Sciatic nerve (tissue), 2 donors: Measurements from ENCODE around the gene TBC1D22A. TPM values are rescaled to one million over a fixed set of nuclear protein-coding genes. Genes with fewer than 3 reads are reported as not detected.

ENCODE experiments used
- ATAC-seq: fragments of 200-7000 bp; cut with Tn5 transposase; one replicate; pipeline ENCODE4 v1.9.1; 2020; ENCODE audit warnings: mild to moderate bottlenecking, moderate library complexity
- DNase-seq: peaks from one replicate; pipeline ENCODE4 v3.0.0-alpha.2; 2020; ENCODE audit warnings: low spot score
- intact Hi-C: fragments of 100-400 bp; cut with DNase I; formaldehyde crosslinking; loops from one replicate; pipeline ENCODE4 v1.14.2; 2022
- total RNA-seq: library from RNA; stranded (reverse); fragmentation: NEBNext Ultra II Directional; extraction: Animal tissue kit (Norgen Biotek cat#: 25700); gene quantifications from one replicate; pipeline ENCODE4 v1.2.1, GENCODE V29; 2021
- donor health status: DM: no; HTN: no; CAD: no.
- donor health status: DM: no; HTN: no; CAD: no.

The TBC1D22A gene
- total RNA-seq, 1 donor from 2014 or later, result 36.3 TPM

GRCh38 chr22:47188261-47189055 is 426.0 kb downstream of the TBC1D22A start:
- intact Hi-C loops, result no loop called here
- DNase-seq (peak; percentile 35), ATAC-seq (no peak)

DNA sequence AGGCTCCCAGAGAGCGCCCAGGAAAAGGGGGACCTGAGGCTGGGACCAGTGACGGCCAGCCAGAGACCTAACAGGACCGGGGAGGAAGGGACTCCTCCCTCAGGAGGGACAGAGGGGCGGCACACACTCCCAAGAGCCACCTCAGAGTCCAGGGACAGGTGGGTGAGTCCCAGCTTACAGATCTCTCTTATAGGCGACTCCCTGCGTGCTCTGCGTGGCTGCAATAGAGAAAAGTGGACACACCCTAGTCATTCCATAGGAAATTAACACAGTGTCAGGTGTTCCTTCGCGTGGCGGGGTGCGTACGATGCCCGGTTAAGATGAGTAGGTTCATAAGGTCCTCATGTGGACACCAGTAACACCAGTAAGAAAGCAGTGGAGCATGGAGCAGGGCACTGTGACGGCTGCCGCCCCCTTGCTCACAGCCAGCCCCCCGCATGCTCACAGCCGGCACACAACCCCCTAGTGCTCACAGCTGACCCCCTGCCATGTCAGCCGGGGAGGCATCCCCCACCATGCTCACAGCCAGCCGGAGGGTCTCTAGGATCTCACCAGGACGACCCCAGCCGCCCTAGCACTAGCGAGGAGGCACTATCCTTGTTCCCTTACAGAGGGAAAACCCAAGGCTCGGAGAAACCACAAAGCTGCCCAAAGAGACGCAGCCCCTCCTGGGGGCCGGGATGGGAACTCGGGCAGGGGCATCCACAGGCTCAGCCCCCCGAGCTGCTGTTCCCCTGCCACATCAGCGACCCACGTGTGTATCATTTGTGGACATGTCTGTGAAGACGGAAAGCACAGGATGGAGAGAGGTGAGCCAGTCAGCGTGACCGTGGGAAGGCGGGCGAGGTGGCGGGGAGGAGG is 426.8 kb downstream of the TBC1D22A start:
- ATAC-seq (no peak), DNase-seq (peak; percentile 40)
- intact Hi-C loops, result no loop called here

DNA sequence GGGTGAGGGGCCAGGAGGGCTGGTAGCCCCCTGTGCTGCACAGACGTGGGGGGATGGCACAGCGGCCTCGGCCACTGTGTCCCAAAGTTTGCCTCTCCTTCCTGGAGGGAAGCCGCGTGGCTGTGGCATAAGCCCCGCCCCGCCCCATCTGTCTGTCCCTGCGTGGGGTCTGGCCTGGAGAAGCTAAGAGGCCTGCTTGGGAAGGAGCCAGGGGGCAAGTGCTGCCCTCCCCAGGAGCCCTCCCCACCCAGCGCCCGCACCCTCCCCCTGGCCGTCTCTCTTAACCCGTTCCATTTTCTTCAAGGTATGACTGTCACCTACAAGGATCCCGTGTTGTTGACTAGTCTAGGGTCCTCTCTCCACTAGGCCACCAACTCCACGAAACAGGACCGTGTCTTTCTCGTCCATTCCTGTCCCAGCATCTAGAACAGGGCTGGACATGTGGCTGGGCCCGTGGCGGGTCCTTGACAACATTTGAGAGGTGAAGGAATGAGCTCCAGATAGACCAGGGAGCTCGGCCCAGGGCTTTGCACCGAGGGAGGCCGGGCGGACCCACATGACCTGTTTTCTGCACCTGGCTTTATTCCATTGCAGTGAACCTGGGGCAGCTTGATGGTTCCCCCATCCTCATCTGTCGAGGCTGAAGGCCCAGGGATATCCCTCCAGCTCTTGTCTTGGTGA is 428.0 kb downstream of the TBC1D22A start:
- DNase-seq (peak; percentile 37), ATAC-seq (no peak)
- intact Hi-C loops, result no loop called here

GRCh38 chr22:47190957-47191670 is 428.7 kb downstream of the TBC1D22A start:
- DNase-seq (peak; percentile 25), ATAC-seq (no peak)
- intact Hi-C loops, result no loop called here

DNA sequence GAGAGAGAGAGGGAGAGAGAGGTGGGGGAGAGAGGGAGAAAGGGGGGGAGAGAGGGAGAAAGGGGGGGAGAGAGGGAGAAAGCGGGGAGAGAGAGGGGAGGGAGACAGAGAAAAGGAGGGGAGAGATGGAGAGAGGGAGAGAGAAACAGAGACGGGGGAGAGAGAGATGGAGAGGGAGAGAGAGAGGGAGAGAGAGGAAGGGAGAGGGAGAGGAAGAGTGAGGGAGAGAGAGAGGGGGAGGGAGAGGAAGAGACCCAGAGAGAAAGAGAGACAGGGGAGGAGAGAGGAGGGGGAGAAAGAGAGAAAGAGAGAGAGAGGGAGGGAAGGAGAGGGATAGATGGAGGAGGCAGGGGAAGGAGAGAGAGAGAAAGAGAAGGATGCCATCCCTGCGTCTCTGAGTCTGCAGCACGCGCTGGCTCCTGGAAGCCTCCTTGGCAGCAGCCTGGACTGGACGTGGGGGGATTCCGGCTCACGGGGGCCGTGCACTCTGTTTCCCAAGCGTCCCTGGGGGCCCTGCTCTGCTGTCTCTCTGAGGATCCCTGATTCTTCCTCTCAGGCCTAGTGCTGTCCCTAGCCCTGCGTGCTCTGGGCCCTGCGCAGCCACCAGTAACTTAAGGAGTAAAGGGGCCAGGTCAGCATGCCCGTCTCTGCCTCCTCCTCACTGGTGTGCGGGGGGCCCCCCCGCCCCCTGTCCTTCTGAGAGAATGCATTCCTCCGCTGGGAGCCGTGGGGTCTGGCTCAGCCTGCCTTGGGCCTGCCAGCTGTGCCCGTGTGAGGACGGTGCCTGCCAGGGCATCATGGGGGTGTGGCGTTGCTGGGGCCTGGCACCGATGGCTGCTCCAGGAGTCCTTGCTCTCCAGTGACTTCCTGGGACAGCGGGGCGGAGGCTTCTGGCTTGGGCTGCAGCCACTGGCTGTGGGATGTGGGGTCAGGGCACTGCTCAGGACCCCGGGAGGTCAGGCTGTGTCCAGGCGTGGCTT is 429.5 kb downstream of the TBC1D22A start:
- intact Hi-C loops, result no loop called here
- ATAC-seq (peak; percentile 13), DNase-seq (peak; percentile 53)

DNA sequence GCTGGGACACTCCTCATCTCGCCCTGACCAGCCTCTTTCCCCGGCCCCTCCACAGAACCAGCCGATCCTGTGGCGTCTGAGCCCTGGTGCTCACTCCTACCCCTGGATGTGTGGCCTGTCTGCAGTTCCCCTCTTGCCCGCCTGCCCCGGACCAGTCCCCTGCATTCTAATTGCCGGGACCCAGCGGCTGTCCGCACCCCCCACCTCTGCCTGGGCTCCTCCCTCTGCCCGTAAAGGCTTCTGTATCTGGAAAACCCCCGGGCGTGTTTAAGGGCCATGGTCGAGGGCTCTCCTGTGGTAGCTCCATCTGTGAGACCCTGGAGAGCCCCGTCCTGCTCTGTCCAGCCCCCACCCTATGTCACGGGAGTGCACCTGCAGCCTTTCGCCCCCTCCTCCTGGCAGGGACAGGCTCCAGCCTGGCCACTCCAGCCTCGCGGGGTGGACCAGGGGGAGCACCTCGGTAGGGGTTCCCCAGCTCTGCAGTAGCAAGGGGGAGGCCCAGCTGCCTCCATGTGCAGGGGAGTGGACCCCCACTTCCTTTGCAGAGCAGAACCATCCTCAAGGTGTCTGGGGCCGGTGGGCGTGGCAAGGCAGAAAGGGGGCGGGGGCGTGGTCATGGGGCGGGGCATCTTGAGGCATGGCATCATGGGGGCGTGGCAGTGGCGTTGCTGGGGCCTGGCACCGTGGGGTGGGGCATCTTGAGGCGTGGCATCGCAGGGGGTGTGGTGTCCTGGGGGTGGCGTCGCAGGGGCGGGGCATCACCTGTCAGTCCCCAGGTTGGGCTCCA is 430.4 kb downstream of the TBC1D22A start:
- intact Hi-C loops, result no loop called here
- ATAC-seq, result no peak

GRCh38 chr22:47193606-47194329 is 431.3 kb downstream of the TBC1D22A start:
- ATAC-seq (no peak), DNase-seq (peak; percentile 52)
- intact Hi-C loops, result no loop called here

More for the DNA sequence above, 430.4 kb downstream of the TBC1D22A start:
- peak; percentile 50 for DNase-seq

- intact Hi-C loops, result no loop called here
- no peak for DNase-seq
Observed at GRCh38 chr22:47194476-47195155, 432.2 kb downstream of the TBC1D22A start.

GRCh38 chr22:47195156-47195483 is 432.7 kb downstream of the TBC1D22A start:
- intact Hi-C loops, result no loop called here
- no peak for ATAC-seq
- DNase-seq, result no peak

More at GRCh38 chr22:47194476-47195155, 432.2 kb downstream of the TBC1D22A start:
- no peak for ATAC-seq

GRCh38 chr22:47195484-47196165 is 433.2 kb downstream of the TBC1D22A start:
- ATAC-seq (no peak), DNase-seq (no peak)
- intact Hi-C loops, result no loop called here

GRCh38 chr22:47196166-47196849 is 433.9 kb downstream of the TBC1D22A start:
- ATAC-seq, result no peak
- intact Hi-C loops, result no loop called here
- DNase-seq, result no peak

GRCh38 chr22:47196881-47197772 is 434.7 kb downstream of the TBC1D22A start:
- ATAC-seq (no peak), DNase-seq (no peak)
- intact Hi-C loops, result no loop called here

DNA sequence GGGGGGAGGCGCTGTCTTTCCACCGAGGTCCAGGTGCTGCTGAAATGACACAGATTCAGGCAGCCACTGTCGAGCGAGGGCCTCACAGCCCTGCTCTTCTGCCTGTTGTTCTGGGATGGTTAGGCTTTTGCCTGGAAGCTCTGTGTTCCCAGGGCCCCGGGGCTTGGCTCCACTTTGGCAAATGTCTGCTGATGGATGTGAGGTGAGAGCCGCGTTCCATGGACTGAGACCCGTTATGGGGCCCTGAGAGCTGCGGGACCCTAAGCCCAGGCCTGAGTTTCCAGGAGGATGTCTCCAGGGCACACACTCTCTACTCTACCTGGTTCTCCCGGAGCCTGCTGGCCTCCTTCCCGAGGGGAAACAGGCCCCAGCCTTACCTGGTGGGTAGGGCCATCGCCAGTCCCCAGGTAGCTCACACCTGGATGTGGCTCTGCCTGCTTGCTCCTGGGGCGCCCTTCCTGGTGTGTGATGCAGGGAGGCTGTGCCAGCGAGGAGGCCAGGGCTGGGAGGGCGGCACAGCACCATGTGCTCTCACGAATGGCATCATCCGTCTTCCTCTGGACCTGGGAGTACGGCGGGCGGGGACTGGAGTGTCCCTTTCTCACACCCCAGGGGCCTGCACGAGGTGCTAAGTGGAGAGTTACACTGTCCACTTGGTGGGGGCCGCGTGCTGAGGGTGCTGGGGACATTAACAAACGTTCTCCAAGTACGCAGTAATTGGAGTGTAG is 435.5 kb downstream of the TBC1D22A start:
- intact Hi-C loops, result no loop called here
- DNase-seq, result no peak
- ATAC-seq, result no peak
